AG04449 (cell line): Measurements from ENCODE around the gene SERTAD4.
"Not testable (repeated sequence)": the region's sequence is repeated elsewhere in the genome, so short reads cannot be mapped to it uniquely, and the experiment has no call there.

Source experiments
- CTCF ChIA-PET: fragments of 350-600 bp; formaldehyde crosslinking; extraction: SDS; loops from one replicate; lab custom pipeline; 2021; ENCODE audit warnings: antibody characterized with exemption; lab: Yijun Ruan, JAX
- POLR2A ChIA-PET: fragments of 400-600, 350-600 bp; formaldehyde crosslinking; extraction: SDS; loops from one replicate; lab custom pipeline; 2020; ENCODE audit warnings: antibody characterized with exemption, inconsistent platforms; lab: Yijun Ruan, JAX
- DNase-seq: peaks from one replicate; pipeline ENCODE4 v3.0.0-alpha.2; 2010; ENCODE audit warnings: low read depth, low spot score
- H3K4me3 ChIP-seq: 2 replicates; pipeline ENCODE4 v1.5.1; 2011; ENCODE audit warnings: low read depth, mild to moderate bottlenecking, control low read depth, low read length
- CTCF ChIP-seq: IDR thresholded peaks from one replicate; pipeline ENCODE4 v1.5.1; 2011; ENCODE audit warnings: mild to moderate bottlenecking, moderate library complexity, low read length, control low read depth, inconsistent platforms; ENCODE audit not compliant: insufficient read depth; ENCODE audit errors: missing control alignments

The SERTAD4 gene

GRCh38 chr1:210262897-210263272, 30.3 kb downstream of the SERTAD4 start:
- CTCF ChIA-PET = interaction anchor here (0.7 to 1.6 kb wide), 4 partner anchors 9 to 119 kb away, joined by 3 to 5 read pairs (median 4); no protein-coding TSS in a partner anchor
- POLR2A ChIA-PET = interaction anchor here (0.6 to 1.4 kb wide), 4 partner anchors 23 to 325 kb away, joined by 4 to 7 read pairs (median 4); partner anchors contain the start of gene SYT14
- no peak overlapping the region for H3K4me3 ChIP-seq

GRCh38 chr1:210263963-210264362, 31.4 kb downstream of the SERTAD4 start:
- no peak for DNase-seq
- no peak for TF ChIP-seq CTCF
- no peak overlapping the region for H3K4me3 ChIP-seq
- CTCF ChIA-PET = interaction anchor here (0.9 kb wide), 1 partner anchor 24 kb away, joined by 3 read pairs; no protein-coding TSS in a partner anchor
- POLR2A ChIA-PET = no interaction called here

More at GRCh38 chr1:210262897-210263272, 30.3 kb downstream of the SERTAD4 start:
- TF ChIP-seq CTCF = no peak
- DNase-seq = no peak

GRCh38 chr1:210264496-210265380, 32.1 kb downstream of the SERTAD4 start:
- TF ChIP-seq CTCF = no peak
- ChIA-PET CTCF (interaction anchor here (0.6 to 1.3 kb wide), 4 partner anchors 9 to 135 kb away, joined by 3 to 6 read pairs (median 4); no protein-coding TSS in a partner anchor), POLR2A (no interaction called here)
- no peak overlapping the region for H3K4me3 ChIP-seq
- DNase-seq = no peak

- DNase-seq, H3K4me3 ChIP-seq: not testable (repeated sequence)
- CTCF ChIA-PET = interaction anchor here (0.6 to 1.3 kb wide), 3 partner anchors 8 to 135 kb away, joined by 3 to 6 read pairs (median 4); no protein-coding TSS in a partner anchor
- POLR2A ChIA-PET = interaction anchor here (1.7 kb wide), 1 partner anchor 26 kb away, joined by 5 read pairs; no protein-coding TSS in a partner anchor
These were observed 32.9 kb downstream of the SERTAD4 start for GRCh38 chr1:210265392-210265955.

GRCh38 chr1:210269981-210270380, 37.4 kb downstream of the SERTAD4 start:
- ChIA-PET CTCF (interaction anchor here (1.1 kb wide), 1 partner anchor 12 kb away, joined by 3 read pairs; no protein-coding TSS in a partner anchor), POLR2A (no interaction called here)
- DNase-seq = no peak
- no peak overlapping the region for H3K4me3 ChIP-seq
- no peak for TF ChIP-seq CTCF

- DNase-seq = no peak
- no peak overlapping the region for H3K4me3 ChIP-seq
- no peak for TF ChIP-seq CTCF
- ChIA-PET POLR2A (no interaction called here), CTCF (no interaction called here)
These were observed 40.1 kb downstream of the SERTAD4 start for GRCh38 chr1:210272666-210273065.
